Measurements from ENCODE around the gene OSBPL10. TPM values are rescaled to one million over a fixed set of nuclear protein-coding genes. Genes with fewer than 3 reads are reported as not detected.

The OSBPL10 gene
- total and polyA plus RNA-seq, 2 of the 4 experiments (the other 2 are of a cell fraction) = 9.5 to 10.1 TPM

DNA sequence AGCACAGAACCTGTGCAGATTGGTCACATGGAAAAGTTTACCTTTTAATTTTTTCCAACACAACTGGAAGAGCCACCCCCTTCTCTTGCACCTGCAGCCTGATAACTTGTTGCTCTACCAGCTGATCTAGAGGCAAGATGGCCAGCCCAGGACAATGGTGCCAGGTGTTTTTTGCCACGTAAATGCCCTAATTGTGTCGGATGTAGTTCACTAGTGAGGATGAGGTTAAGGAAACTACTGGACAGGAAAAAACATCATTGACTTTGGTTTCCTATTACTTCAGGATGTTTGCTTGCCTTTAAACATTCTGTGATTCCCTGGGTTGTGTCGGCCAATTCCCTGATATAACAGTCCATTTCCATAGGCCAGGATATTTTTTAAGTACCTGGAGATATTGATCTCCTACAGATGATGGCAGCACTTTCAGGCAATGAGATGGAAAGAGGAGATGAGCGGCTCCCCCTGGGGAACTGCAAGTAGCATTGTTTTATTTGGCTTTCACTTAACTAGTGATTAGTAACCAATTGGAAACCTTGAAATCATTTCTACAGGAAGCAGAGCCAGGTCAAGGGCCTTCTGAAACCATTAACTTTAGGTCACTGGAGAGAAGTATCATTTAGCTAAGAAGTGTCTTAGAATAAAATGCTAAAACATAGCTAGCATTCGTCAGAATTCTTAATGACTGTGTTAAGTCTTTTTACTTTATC, 72.5 kb downstream of the OSBPL10 start:
- no peaks in the 10 kb centered on the region; the same call in 1 of the 2 replicates for H3K36me3 ChIP-seq (ENCODE audit: control insufficient read depth, insufficient read depth, low read length)
- POLR2A ChIA-PET (ENCODE audit: unreplicated experiment) = no interaction called here
- H2BK5ac ChIP-seq (ENCODE audit: low read depth, low read length, poor library complexity, severe bottlenecking) = no peak overlapping the region
- H3K4me1 ChIP-seq (ENCODE audit: control insufficient read depth, insufficient read depth, low read length) = no peaks in the 10 kb centered on the region
- no peak overlapping the region for H3K4me3 ChIP-seq (ENCODE audit: insufficient read depth, low read depth, low read length)
- H3K9me1 ChIP-seq (ENCODE audit: insufficient read depth, low read length) = no peaks in the 10 kb centered on the region
- H2BK120ac ChIP-seq (ENCODE audit: low read depth, low read length) = no peak overlapping the region
- CTCF ChIA-PET = no interaction called here
- no peaks in the 10 kb centered on the region for H3K27me3 ChIP-seq (ENCODE audit: control insufficient read depth, insufficient read depth, low read length)
- H4K20me1 ChIP-seq (ENCODE audit: insufficient read depth, low read length) = no peaks in the 10 kb centered on the region
- no peak overlapping the region for H3K4ac ChIP-seq (ENCODE audit: low read depth, low read length)
- H3K27ac ChIP-seq (ENCODE audit: insufficient read depth, low read length) = no peak overlapping the region
- in situ Hi-C loops (cut with MboI; ENCODE audit: low sequenced_read_pairs) (no loop called here), intact Hi-C loops (cut with micrococcal nuclease) (no loop called here), dilution Hi-C loops (cut with HindIII; ENCODE audit: low sequenced_read_pairs, unreplicated experiment) (no loop called here)
- no TSS peak for BruUV-seq (replicated peaks)
- no peak overlapping the region for H4K5ac ChIP-seq (ENCODE audit: low read depth, low read length)
- no peak overlapping the region for H3K23ac ChIP-seq (ENCODE audit: low read depth, low read length)
- no peaks in the 10 kb centered on the region for H3K9me3 ChIP-seq (ENCODE audit: control insufficient read depth, insufficient read depth, low read length)
- WGBS, 2 experiments (ENCODE audit: extremely low coverage in 2 of 2, insufficient read length in 1 of 2) = no CpG with 5 or more reads among the region's 5 CpGs
- no peak overlapping the region for H3K18ac ChIP-seq (ENCODE audit: low read depth, low read length)
- H2BK20ac ChIP-seq (ENCODE audit: low read depth, low read length) = no peak overlapping the region
- no peak overlapping the region for H3K4me2 ChIP-seq (ENCODE audit: low read depth, low read length)
- H2AK5ac ChIP-seq (ENCODE audit: low read depth, low read length) = no peak overlapping the region
- no peak overlapping the region for H3K14ac ChIP-seq (replicated peaks; ENCODE audit: low read depth, low read length)
- H3K9ac ChIP-seq (ENCODE audit: low read depth, low read length) = no peak overlapping the region
- no peak overlapping the region for H4K8ac ChIP-seq (ENCODE audit: low read depth in 2 of 2, low read length in 2 of 2)
- peak; percentile 14 for DNase-seq
- no peak for TF ChIP-seq BHLHE40 (IDR thresholded peaks at IDR 0.05; ENCODE audit: low read depth, low read length)
- TF ChIP-seq MAZ (IDR thresholded peaks at IDR 0.05; ENCODE audit: borderline replicate concordance, low read depth, low read length) = no peak
- no peak for TF ChIP-seq SMC3 (IDR thresholded peaks at IDR 0.05; ENCODE audit: low read depth, low read length)
- TF ChIP-seq, protein P1, sequence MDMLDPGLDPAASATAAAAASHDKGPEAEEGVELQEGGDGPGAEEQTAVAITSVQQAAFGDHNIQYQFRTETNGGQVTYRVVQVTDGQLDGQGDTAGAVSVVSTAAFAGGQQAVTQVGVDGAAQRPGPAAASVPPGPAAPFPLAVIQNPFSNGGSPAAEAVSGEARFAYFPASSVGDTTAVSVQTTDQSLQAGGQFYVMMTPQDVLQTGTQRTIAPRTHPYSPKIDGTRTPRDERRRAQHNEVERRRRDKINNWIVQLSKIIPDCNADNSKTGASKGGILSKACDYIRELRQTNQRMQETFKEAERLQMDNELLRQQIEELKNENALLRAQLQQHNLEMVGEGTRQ (IDR thresholded peaks at IDR 0.05; ENCODE audit: low read depth, low read length) = no peak
- no peak for TF ChIP-seq MXI1 (IDR thresholded peaks at IDR 0.05; ENCODE audit: borderline replicate concordance, low read depth, low read length)
- TF ChIP-seq POLR2A (IDR thresholded peaks at IDR 0.05; ENCODE audit: low read depth, low read length) = no peak
- TF ChIP-seq, protein P2, sequence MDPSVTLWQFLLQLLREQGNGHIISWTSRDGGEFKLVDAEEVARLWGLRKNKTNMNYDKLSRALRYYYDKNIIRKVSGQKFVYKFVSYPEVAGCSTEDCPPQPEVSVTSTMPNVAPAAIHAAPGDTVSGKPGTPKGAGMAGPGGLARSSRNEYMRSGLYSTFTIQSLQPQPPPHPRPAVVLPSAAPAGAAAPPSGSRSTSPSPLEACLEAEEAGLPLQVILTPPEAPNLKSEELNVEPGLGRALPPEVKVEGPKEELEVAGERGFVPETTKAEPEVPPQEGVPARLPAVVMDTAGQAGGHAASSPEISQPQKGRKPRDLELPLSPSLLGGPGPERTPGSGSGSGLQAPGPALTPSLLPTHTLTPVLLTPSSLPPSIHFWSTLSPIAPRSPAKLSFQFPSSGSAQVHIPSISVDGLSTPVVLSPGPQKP (IDR thresholded peaks at IDR 0.05; ENCODE audit: borderline replicate concordance, low read depth, low read length) = no peak
- H3K56ac ChIP-seq (ENCODE audit: extremely low read depth, insufficient read depth, low read length) = no peak overlapping the region
- ATAC-seq (ENCODE audit: low read depth) = no peak
- H2AFZ ChIP-seq (replicated peaks; ENCODE audit: low read length, poor library complexity) = no peak overlapping the region
- peaks cover 0 to 4% of the 10 kb centered on the region in 2 experiments; a peak in 1 of 4 replicates for H3K79me1 ChIP-seq (ENCODE audit: low read depth in 1 of 2, low read length in 2 of 2)
- H2BK15ac ChIP-seq (ENCODE audit: low read depth, low read length) = no peak overlapping the region
- no peak overlapping the region for H2AK9ac ChIP-seq (replicated peaks; ENCODE audit: low read depth, low read length, poor library complexity)
- no peak overlapping the region for H4K91ac ChIP-seq (ENCODE audit: insufficient read depth, low read depth, low read length)
